ENCODE results near the gene B4GALT2. TPM values are rescaled to one million over a fixed set of nuclear protein-coding genes. Genes with fewer than 3 reads are reported as not detected.

B4GALT2 gene
- total RNA-seq, 1 donor from 2014 or later: 84.0 TPM

GRCh38 chr1:43957407-43958040 lies 21.5 kb upstream of the B4GALT2 start:
- peak; percentile 78 for DNase-seq (ENCODE audit: low read depth)

GRCh38 chr1:43958351-43959255 lies 20.4 kb upstream of the B4GALT2 start:
- DNase-seq (ENCODE audit: low read depth) (no peak), FAIRE-seq (peak; percentile 52)
- no peaks in the 10 kb centered on the region for H3K27me3 ChIP-seq (ENCODE audit: control insufficient read depth, insufficient read depth, low read length)
- H3K36me3 ChIP-seq (ENCODE audit: control insufficient read depth, insufficient read depth, low read length): peaks cover 20% of the 10 kb centered on the region
- H3K4me3 ChIP-seq (ENCODE audit: low read depth, low read length): no peak overlapping the region
- TF ChIP-seq CTCF (IDR thresholded peaks at IDR 0.05; ENCODE audit: insufficient read depth, low read length, severe bottlenecking): no peak

More at GRCh38 chr1:43957407-43958040, 21.5 kb upstream of the B4GALT2 start:
- H3K36me3 ChIP-seq (ENCODE audit: control insufficient read depth, insufficient read depth, low read length): peaks cover 18% of the 10 kb centered on the region
- H3K4me3 ChIP-seq (ENCODE audit: low read depth, low read length): no peak overlapping the region
- no peak for TF ChIP-seq CTCF (IDR thresholded peaks at IDR 0.05; ENCODE audit: insufficient read depth, low read length, severe bottlenecking)
- peak; percentile 97 for FAIRE-seq
- H3K27me3 ChIP-seq (ENCODE audit: control insufficient read depth, insufficient read depth, low read length): no peaks in the 10 kb centered on the region

DNA sequence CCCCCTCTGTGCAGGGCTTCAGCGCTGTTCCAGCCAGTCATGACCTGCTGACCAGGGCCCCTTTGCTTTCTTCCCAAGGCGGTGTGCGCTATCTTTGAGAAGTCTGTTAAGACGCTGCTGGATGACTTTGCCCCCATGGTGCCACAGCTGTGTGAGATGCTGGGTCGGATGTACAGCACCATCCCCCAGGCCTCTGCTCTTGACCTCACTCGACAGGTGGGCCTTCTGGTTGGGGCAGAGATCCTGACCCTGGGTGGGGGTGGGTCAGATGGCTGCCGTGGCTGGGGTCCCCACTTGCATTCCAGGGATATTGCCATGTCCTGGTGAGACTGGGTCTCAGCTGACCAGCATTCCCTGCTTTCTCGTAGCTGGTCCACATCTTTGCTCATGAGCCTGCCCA lies 18.2 kb upstream of the B4GALT2 start:
- Histone ChIP-seq H3K4me3 (ENCODE audit: low read depth, low read length) (no peak overlapping the region), H3K36me3 (ENCODE audit: control insufficient read depth, insufficient read depth, low read length) (peaks cover 23% of the 10 kb centered on the region), H3K27me3 (ENCODE audit: control insufficient read depth, insufficient read depth, low read length) (no peaks in the 10 kb centered on the region)
- FAIRE-seq: no peak
- DNase-seq (ENCODE audit: low read depth): no peak
- TF ChIP-seq CTCF (IDR thresholded peaks at IDR 0.05; ENCODE audit: insufficient read depth, low read length, severe bottlenecking): no peak

GRCh38 chr1:43961692-43962091 lies 17.3 kb upstream of the B4GALT2 start:
- TF ChIP-seq CTCF (IDR thresholded peaks at IDR 0.05; ENCODE audit: insufficient read depth, low read length, severe bottlenecking): no peak
- H3K36me3 ChIP-seq (ENCODE audit: control insufficient read depth, insufficient read depth, low read length): peaks cover 25% of the 10 kb centered on the region

GRCh38 chr1:43962324-43962723 lies 16.7 kb upstream of the B4GALT2 start:
- no peak for FAIRE-seq
- peaks cover 25% of the 10 kb centered on the region for H3K36me3 ChIP-seq (ENCODE audit: control insufficient read depth, insufficient read depth, low read length)

More at GRCh38 chr1:43961692-43962091, 17.3 kb upstream of the B4GALT2 start:
- FAIRE-seq (no peak), DNase-seq (ENCODE audit: low read depth) (no peak)
- Histone ChIP-seq H3K27me3 (ENCODE audit: control insufficient read depth, insufficient read depth, low read length) (no peaks in the 10 kb centered on the region), H3K4me3 (ENCODE audit: low read depth, low read length) (no peak overlapping the region)

More at GRCh38 chr1:43962324-43962723, 16.7 kb upstream of the B4GALT2 start:
- Histone ChIP-seq H3K4me3 (ENCODE audit: low read depth, low read length) (no peak overlapping the region), H3K27me3 (ENCODE audit: control insufficient read depth, insufficient read depth, low read length) (no peaks in the 10 kb centered on the region)
- DNase-seq (ENCODE audit: low read depth): no peak
- TF ChIP-seq CTCF (IDR thresholded peaks at IDR 0.05; ENCODE audit: insufficient read depth, low read length, severe bottlenecking): no peak
